HG02798 (cell line): ENCODE results near the gene TMEM186.
"Not testable (repeated sequence)": the region's sequence is repeated elsewhere in the genome, so short reads cannot be mapped to it uniquely, and the experiment has no call there.

Source experiments
- ATAC-seq: cut with Tn5 transposase; IDR thresholded peaks from one replicate; pipeline ENCODE4 v1.9.1; 2021; ENCODE audit warnings: mild to moderate bottlenecking; ENCODE audit not compliant: unreplicated experiment, poor library complexity

Gene TMEM186

GRCh38 chr16:8777217-8777616, 20.2 kb downstream of the TMEM186 start:
- ATAC-seq = no peak

- no peak for ATAC-seq
These were observed 21.3 kb downstream of the TMEM186 start for GRCh38 chr16:8776129-8776584.

GRCh38 chr16:8775359-8775758, 22.1 kb downstream of the TMEM186 start:
- no peak for ATAC-seq

GRCh38 chr16:8774208-8774607, 23.2 kb downstream of the TMEM186 start:
- no peak for ATAC-seq

GRCh38 chr16:8773537-8773936, 23.9 kb downstream of the TMEM186 start:
- no peak for ATAC-seq

- no peak for ATAC-seq
These were observed 28.7 kb downstream of the TMEM186 start for GRCh38 chr16:8768692-8769091.

- no peak for ATAC-seq
These were observed 29.2 kb downstream of the TMEM186 start for GRCh38 chr16:8768283-8768682.

- no peak for ATAC-seq
These were observed 30.3 kb downstream of the TMEM186 start for GRCh38 chr16:8767176-8767575.

GRCh38 chr16:8764525-8765250, 32.8 kb downstream of the TMEM186 start:
- ATAC-seq = no peak

GRCh38 chr16:8763899-8764298, 33.5 kb downstream of the TMEM186 start:
- ATAC-seq = no peak

GRCh38 chr16:8763083-8763482, 34.4 kb downstream of the TMEM186 start:
- no peak for ATAC-seq

- ATAC-seq = no peak
These were observed 35.2 kb downstream of the TMEM186 start for GRCh38 chr16:8762254-8762653.

- ATAC-seq = no peak
These were observed 36.4 kb downstream of the TMEM186 start for GRCh38 chr16:8761078-8761477.

- ATAC-seq = no peak
These were observed 37.4 kb downstream of the TMEM186 start for GRCh38 chr16:8760021-8760420.

GRCh38 chr16:8758022-8758421, 39.4 kb downstream of the TMEM186 start:
- ATAC-seq = no peak

GRCh38 chr16:8756755-8757154, 40.7 kb downstream of the TMEM186 start:
- no peak for ATAC-seq

GRCh38 chr16:8753416-8754054, 43.9 kb downstream of the TMEM186 start:
- no peak for ATAC-seq

- no peak for ATAC-seq
These were observed 44.7 kb downstream of the TMEM186 start for GRCh38 chr16:8752706-8753105.

- no peak for ATAC-seq
These were observed 45.7 kb downstream of the TMEM186 start for GRCh38 chr16:8751481-8752311.

- ATAC-seq = not testable (repeated sequence)
These were observed 48.5 kb downstream of the TMEM186 start for GRCh38 chr16:8748944-8749343.
